NCI-H1417 treated with DMSO at 0.1 percent for 48 hours (cell line): Measurements from ENCODE around the gene RRP36.
"Not testable (repeated sequence)": the region's sequence is repeated elsewhere in the genome, so short reads cannot be mapped to it uniquely, and the experiment has no call there.

Experiments
- DNase-seq: peaks from one replicate; lab custom pipeline; 2025; lab: John Stamatoyannopoulos, UW

Gene RRP36

GRCh38 chr6:43021270-43022047, at the start of gene RRP36:
TSS of gene RRP36 (plus strand) at chr6:43021623. CDS start at chr6:43021655, 32 bp downstream.
- no peak for DNase-seq

GRCh38 chr6:42971746-42972327, 49.6 kb upstream of the RRP36 start:
- no peak for DNase-seq

GRCh38 chr6:42973926-42974325, 47.5 kb upstream of the RRP36 start:
- no peak for DNase-seq

- no peak for DNase-seq
Observed at GRCh38 chr6:42974919-42975505, 46.4 kb upstream of the RRP36 start.

- no peak for DNase-seq
Observed at GRCh38 chr6:42978487-42978838, 43.0 kb upstream of the RRP36 start.

- peak; percentile 44 for DNase-seq
Observed at GRCh38 chr6:42978839-42979522, 42.4 kb upstream of the RRP36 start, which contains the start of gene PEX6. TSS of gene PEX6 (minus strand) at chr6:42979181. CDS start at chr6:42979150, 31 bp downstream.

GRCh38 chr6:42979523-42980177, 41.8 kb upstream of the RRP36 start:
- DNase-seq = no peak

- DNase-seq = no peak
Observed at GRCh38 chr6:42981836-42982235, 39.6 kb upstream of the RRP36 start.

GRCh38 chr6:42984001-42984923, 37.2 kb upstream of the RRP36 start, which contains the start of gene PPP2R5D:
TSS of gene PPP2R5D (plus strand) at chr6:42984570. CDS start at chr6:42984678, 108 bp downstream.
- peak; percentile 92 for DNase-seq

- DNase-seq = no peak
Observed at GRCh38 chr6:42984924-42985475, 36.4 kb upstream of the RRP36 start.

- DNase-seq = no peak
Observed at GRCh38 chr6:42987533-42988451, 33.6 kb upstream of the RRP36 start.

GRCh38 chr6:42988486-42989020, 32.9 kb upstream of the RRP36 start:
- DNase-seq = no peak

- DNase-seq = no peak
Observed at GRCh38 chr6:42989923-42990322, 31.5 kb upstream of the RRP36 start.

- no peak for DNase-seq
Observed at GRCh38 chr6:42993445-42993844, 28.0 kb upstream of the RRP36 start.

GRCh38 chr6:42996513-42996912, 24.9 kb upstream of the RRP36 start:
- DNase-seq = no peak

GRCh38 chr6:42998205-42998604, 23.2 kb upstream of the RRP36 start:
- DNase-seq = not testable (repeated sequence)

- no peak for DNase-seq
Observed at GRCh38 chr6:43001843-43002242, 19.6 kb upstream of the RRP36 start.

GRCh38 chr6:43005844-43006243, 15.6 kb upstream of the RRP36 start:
- no peak for DNase-seq

- no peak for DNase-seq
Observed at GRCh38 chr6:43006251-43006650, 15.2 kb upstream of the RRP36 start.
